Stimulated activated CD4-positive, alpha-beta T cell treated with anti-CD3 and anti-CD28 coated beads, Interleukin-4, amount 100 ng/mL, for 1 hour (primary cell): ENCODE results near the gene PLCD1.
"Not testable (repeated sequence)": the region's sequence is repeated elsewhere in the genome, so short reads cannot be mapped to it uniquely, and the experiment has no call there.

Source experiments
- DNase-seq: peaks from one replicate; pipeline ENCODE4 v3.0.0-alpha.2; 2020

The PLCD1 gene

DNA sequence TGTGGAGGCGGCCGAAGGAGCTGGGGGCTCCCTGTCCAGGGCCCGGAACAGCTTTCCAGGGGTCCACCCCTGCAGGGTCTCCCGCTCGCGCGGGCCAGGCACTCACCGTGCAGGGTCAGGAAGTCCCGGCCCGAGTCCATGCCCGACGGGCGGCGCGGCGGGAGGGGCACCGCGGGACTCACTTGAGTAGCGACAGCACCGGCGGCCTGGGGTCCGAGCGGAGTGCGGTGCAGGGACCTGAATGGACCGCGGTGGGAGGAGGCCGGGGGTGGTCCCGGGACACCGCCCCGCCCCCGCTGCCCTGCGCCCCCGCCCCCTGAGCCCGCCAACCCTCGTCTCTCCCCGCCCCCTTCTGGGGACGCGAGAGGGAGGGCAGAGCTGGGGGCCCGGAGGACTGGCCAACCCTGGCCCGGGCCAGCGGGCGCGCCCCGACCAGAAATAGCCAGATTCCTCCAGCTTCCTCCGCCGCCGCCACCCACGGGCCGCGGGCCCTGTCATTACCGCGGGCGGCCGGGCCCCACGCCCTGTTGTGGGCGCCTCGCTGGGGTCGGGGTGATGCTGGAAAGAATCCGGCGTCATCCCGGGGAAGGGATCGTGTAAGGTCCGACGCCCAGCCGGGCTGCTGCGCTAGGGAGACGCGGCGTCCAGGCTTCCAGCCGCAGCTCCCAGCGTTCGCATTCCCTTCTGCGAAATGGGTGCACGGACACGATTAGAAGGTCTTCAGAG lies at the start of gene PLCD1:
TSS of gene PLCD1 (minus strand) at position 243 of the 726 bp plus-strand sequence. CDS start at position 140, 103 bp downstream.
- DNase-seq: peak; percentile 29

DNA sequence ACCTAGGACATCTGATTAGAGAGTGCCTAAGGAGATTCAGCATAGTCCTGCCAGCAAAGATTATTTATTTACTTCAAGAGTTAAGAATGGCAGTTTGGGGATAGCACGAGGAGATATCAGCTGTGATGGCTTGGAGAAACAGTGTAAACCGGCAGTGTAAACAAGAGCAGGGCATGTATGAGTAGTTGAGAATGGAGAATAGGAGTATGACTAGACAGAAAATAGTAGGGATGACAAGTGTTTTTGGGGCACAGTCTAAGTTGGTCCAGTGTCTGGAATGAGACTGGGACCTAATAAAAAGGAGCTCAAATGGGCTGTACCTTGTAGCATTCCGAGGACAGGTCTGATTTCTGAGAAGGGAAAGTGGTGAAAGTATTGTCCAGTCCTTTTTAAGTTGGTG lies 47.6 kb upstream of the PLCD1 start:
- DNase-seq: not testable (repeated sequence)

DNA sequence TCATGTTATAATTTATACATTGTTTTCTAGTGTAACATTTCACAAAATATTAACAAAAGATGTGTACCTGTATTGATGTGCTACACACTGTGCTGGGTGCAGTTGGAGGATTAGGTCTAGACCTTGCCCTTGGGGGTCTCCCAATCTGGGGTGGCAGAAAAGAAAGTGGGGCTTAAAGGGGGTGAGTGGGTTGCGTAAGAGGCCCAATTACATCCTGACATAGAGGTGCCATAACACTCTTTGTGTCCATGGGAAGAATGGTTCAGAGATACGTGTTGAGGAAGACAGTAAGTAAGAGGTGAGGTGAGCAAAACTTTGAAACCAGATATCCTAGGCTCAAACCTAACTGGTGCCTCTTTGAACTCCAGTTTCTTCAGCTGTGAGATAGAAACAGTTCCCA lies 40.6 kb upstream of the PLCD1 start:
- DNase-seq: no peak

DNA sequence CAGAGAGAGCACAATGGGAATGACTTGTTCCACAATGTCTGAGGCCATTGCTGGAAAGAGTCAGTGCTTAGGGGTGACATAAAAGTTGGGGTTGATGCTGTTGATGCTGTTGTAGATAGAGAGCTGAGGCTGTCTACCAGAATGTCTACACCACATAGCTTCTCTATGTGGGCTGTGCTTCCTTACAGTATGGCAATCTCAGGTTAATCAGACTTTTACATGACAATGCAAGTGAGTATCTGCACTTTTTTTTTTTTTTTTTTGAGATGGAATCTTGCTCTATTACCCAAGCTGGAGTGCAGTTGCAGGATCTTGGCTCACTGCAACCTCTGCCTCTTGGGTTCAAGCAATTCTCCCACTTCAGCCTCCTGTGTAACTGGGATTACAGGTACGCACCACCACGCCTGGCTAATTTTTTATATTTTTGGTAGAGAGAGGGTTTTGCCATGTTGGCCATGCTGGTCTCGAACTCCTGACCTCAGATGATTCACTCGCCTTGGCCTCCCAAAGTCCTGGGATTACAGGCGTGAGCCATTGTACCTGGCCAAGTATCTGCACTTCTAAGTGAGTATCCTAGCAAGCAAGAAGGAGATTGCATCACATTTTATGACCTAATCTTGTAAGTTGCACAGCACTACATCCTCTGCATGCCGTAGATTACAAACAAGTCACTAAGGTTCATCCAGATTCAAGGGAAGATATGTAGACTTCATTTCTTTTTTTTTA lies 38.2 kb upstream of the PLCD1 start:
- DNase-seq: no peak

DNA sequence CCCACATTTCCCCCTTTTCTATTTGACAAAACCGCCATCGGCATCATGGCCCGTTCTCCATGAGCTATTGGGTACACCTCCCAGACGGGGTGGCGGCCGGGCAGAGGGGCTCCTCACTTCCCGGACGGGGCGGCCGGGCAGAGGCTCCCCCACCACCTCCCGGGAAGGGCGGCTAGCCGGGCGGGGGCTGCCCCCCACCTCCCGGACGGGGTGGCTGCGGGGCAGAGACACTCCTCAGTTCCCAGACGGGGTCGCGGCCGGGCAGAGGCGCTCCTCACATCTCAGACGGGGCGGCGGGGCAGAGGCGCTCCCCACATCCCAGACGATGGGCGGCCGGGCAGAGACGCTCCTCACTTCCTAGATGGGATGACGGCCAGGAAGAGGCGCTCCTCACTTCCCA lies 35.0 kb upstream of the PLCD1 start:
- DNase-seq: not testable (repeated sequence)

- DNase-seq: no peak
Measured at GRCh38 chr3:38062809-38063208, 33.4 kb upstream of the PLCD1 start.

DNA sequence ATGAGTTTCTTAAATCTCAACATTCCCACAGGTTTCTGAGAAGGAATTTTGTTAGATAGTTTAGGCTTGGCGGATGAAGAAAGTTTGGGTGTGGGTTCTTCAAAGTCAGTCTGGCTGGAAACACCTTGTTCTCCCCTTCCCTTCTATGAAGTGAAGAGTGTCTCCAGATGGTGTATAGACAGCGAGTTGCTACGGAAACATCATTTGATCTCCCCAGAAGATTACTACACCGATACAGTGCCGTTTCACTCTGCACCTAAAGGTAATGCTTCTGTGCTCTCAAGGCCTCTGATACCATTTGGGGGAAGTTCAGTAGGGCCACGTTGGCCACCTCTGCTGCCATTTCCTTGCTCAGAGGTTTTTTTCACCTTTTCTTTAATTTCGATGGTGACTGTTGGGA lies 30.1 kb upstream of the PLCD1 start:
- no peak for DNase-seq

DNA sequence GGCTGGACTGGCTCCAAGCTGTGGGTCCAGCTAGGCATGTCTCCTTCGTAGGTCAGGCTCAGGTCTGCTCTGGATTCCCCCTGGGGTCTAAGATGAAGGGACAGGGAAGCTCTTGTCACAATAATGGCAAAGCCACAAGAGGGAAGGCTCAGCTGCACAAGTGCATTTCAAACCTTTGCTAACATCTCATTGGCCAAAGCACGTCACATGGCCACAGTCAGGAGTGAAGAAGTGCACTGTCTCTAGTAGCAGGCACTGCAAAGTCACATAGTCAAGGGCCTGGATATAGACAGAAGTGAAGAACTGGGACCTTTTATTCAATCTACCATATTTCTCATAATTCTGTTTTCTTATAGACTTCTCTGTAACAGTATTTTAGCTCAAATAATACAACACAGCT lies 29.7 kb upstream of the PLCD1 start:
- DNase-seq: no peak

- no peak for DNase-seq
Measured at GRCh38 chr3:38054499-38055001, 25.1 kb upstream of the PLCD1 start.

GRCh38 chr3:38053813-38054498 lies 24.5 kb upstream of the PLCD1 start:
- DNase-seq: not testable (repeated sequence)

GRCh38 chr3:38053286-38053685 lies 23.8 kb upstream of the PLCD1 start:
- not testable (repeated sequence) for DNase-seq

- no peak for DNase-seq
Measured at GRCh38 chr3:38051131-38051530, 21.7 kb upstream of the PLCD1 start.

GRCh38 chr3:38049358-38050126 lies 20.1 kb upstream of the PLCD1 start:
- no peak for DNase-seq

DNA sequence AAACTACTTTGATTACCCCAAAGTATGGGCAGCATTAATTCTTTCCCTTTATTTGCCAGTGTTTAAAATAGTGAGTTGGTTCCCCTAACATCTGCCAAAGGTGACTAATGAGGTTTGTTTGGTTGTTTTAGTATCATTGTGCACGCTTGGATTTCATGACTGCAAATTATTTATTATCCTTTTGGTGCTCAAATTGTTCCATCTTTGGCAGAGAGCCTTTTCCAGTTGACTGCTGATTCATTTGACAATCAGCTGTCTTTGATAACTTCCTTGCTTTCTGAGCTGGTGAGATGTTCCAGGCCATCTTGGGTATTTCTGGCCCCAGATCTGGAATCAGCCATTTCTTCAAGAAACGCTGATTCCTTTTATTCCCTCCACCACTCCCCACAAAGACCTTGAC lies 18.5 kb upstream of the PLCD1 start:
- DNase-seq: no peak

GRCh38 chr3:38046821-38047220 lies 17.4 kb upstream of the PLCD1 start:
- no peak for DNase-seq

DNA sequence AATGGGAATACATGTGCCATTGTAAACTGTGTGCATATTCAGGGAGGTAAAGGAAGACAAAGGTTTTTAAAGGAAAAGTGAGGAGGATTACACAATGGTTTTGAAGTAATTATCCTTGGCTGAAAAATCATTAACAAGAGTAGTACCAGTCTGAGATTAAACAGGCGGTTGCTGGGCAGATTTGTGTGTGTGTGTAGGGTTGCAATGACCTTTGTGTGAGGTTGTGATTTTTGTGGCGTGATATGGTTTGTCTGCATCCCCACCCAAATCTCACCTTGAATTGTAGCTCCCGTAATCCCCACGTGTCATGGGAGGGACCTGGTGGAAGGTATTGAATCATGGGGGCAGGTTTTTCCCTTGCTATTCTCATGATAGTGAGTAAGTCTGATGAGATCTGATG lies 16.6 kb upstream of the PLCD1 start:
- DNase-seq: no peak

DNA sequence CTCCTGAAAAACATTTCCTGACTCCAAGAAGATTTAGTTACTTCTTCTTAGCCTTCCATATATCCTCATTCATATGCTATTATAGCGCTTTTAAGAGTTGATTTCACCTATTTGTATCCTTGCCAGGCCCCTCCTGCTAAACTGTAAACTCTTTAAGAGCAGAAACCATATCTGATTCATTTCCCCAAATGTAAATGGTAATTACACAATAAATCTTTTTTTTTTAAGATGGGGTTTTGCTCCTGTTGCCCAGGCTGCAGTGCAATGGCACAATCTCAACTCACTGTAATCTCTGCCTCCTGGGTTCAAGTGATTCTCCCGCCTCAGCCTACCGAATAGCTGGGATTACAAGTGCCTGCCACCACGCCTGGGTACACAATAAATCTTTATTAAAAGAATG lies 14.0 kb upstream of the PLCD1 start:
- no peak for DNase-seq

DNA sequence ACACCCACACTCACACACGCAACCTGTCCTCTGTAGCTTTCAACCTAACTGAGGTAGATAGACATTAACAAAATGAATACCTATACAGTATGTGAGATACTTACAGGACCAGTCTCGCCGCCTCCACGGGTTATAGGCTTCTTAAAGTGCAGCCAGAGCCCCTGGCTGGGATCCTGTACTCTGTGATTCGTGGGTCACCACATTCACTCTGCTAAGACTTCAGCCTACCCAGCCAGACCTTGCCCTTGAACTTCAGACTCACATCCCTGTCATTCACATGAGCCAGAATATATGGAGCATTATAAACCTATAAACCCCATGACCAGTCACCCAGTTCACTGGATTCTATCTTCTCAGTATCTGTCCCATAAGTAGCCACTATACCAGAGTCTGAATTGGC lies 11.0 kb upstream of the PLCD1 start:
- DNase-seq: no peak

- peak; percentile 22 for DNase-seq
Measured at GRCh38 chr3:38039899-38040261, 10.4 kb upstream of the PLCD1 start.

- peak; percentile 67 for DNase-seq
Measured at GRCh38 chr3:38039101-38039898, 9.9 kb upstream of the PLCD1 start, which contains the start of gene DLEC1. Gene DLEC1 (plus strand): TSS chr3:38039208. CDS start chr3:38039226, 18 bp downstream.

- peak; percentile 33 for DNase-seq
Measured at GRCh38 chr3:38038447-38038911, 9.0 kb upstream of the PLCD1 start.

DNA sequence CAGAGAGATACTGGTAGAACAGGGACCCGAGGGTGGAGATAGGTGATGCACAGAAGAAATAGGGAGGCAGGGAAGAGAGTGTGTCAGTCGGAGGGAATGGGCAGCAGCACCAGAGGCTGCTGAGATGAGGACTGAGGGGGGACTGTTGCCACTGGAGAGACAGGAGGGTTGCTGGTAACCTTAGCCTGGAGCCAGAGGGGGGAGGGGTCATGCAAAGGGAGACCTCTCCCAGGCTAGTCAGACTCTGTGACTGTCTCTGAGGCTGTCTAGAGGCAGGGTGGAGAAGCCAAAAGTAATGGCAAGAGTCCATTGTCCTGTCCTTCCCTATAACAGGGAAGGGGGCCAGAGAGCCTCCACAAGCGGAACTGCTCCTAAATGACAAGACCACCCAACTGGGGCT lies 7.5 kb upstream of the PLCD1 start:
- DNase-seq: no peak
